IPS-18c (cell line): Measurements from ENCODE around the gene AGPS.

Experiments used
- H3K4me3 ChIP-seq: 2 replicates; pipeline ENCODE4 v1.7.0; 2013; ENCODE audit warnings: low read depth, mild to moderate bottlenecking, low read length, moderate library complexity; ENCODE audit not compliant: insufficient read depth
- H3K9me3 ChIP-seq: one replicate; pipeline ENCODE4 v1.6.1; 2013; ENCODE audit warnings: mild to moderate bottlenecking, low read length, moderate library complexity; ENCODE audit not compliant: control insufficient read depth, insufficient read depth

AGPS gene

DNA sequence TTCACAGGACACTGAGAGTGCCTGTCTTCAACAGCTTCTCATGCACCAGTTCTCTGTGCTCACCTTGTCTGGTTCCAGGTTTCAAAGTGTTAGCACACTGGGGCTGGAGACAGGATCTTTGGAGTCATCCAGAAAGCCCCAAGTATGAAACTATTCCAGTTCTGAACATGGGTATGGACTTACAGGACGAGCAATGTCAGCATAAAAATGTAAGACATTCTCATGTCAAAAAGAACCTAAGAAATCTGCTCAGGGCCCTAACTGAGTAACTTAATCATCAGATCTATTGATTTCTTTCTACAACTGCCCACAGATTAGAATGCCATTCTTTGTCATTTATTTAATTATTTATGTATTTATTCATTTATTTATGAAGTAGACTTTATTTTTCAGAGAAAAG, 184.5 kb downstream of the AGPS start:
- peaks cover 2% of the 10 kb centered on the region for H3K9me3 ChIP-seq
- H3K4me3 ChIP-seq, result no peak overlapping the region

- H3K9me3 ChIP-seq, result peaks cover 2% of the 10 kb centered on the region
- no peak overlapping the region for H3K4me3 ChIP-seq
Measured at GRCh38 chr2:177578454-177578853, 185.9 kb downstream of the AGPS start.

- Histone ChIP-seq H3K4me3 (no peak overlapping the region), H3K9me3 (peaks cover 2% of the 10 kb centered on the region)
Measured at GRCh38 chr2:177579486-177580036, 187.0 kb downstream of the AGPS start.

DNA sequence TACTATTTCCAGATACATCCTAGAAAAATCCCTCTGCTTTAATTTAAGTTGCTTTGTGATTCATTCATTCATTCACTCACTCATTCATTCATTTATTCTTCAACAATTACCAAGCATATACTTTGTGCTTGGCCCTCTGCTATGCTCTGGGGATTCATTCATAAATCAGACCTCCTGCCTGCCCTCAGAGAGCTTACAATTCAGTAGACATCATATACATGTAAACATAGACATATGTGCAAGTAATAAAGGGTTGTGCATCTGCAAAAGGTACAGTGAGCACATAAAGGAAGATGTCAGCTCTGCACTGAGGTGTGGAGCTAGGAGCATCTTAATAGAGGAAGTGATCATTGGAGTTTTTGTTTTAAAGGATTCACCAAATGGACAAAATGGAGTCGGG, 189.4 kb downstream of the AGPS start:
- no peak overlapping the region for H3K4me3 ChIP-seq
- peaks cover 2% of the 10 kb centered on the region for H3K9me3 ChIP-seq

GRCh38 chr2:177584030-177584692, 191.6 kb downstream of the AGPS start:
- H3K9me3 ChIP-seq, result peaks cover 2% of the 10 kb centered on the region

DNA sequence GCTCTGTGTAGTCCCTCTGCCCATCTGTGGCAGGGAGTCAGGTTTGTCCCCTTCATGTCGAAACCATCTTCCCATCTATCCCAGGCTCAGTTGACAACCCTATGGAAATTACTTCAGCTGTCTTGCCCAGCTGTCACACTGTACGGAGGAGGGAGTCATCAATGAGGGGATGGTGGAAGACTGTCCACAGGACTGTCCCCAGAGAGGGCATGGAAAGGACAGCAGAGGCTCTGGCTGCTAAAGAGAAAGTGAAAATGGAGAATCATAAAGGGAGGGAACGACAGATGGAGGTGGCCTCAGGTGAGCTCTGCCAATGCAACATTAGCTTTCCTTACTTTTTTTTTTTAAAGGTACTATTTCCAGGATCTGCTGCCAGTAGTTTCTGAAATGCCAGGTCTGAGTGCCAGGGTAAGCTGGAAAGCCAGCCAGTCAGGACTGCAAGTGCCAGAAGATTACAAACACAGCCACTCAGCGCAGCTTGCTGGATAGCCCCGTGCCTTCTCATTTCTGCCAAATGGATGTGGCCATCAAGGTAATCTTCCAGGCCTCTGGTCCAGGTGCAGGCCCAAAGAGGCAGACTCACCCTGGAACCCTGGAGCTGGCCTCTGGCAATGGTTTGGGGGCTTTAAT, 192.8 kb downstream of the AGPS start:
- no peak overlapping the region for H3K4me3 ChIP-seq
- peaks cover 2% of the 10 kb centered on the region for H3K9me3 ChIP-seq

More at GRCh38 chr2:177584030-177584692, 191.6 kb downstream of the AGPS start:
- no peak overlapping the region for H3K4me3 ChIP-seq

- Histone ChIP-seq H3K9me3 (no peaks in the 10 kb centered on the region), H3K4me3 (no peak overlapping the region)
Measured at GRCh38 chr2:177586154-177586553, 193.6 kb downstream of the AGPS start.

- H3K4me3 ChIP-seq, result no peak overlapping the region
- H3K9me3 ChIP-seq, result no peaks in the 10 kb centered on the region
Measured at GRCh38 chr2:177587371-177587770, 194.8 kb downstream of the AGPS start.

- no peak overlapping the region for H3K4me3 ChIP-seq
- no peaks in the 10 kb centered on the region for H3K9me3 ChIP-seq
Measured at GRCh38 chr2:177588671-177589070, 196.1 kb downstream of the AGPS start.

- Histone ChIP-seq H3K4me3 (no peak overlapping the region), H3K9me3 (no peaks in the 10 kb centered on the region)
Measured at GRCh38 chr2:177589186-177589585, 196.6 kb downstream of the AGPS start.

- Histone ChIP-seq H3K9me3 (no peaks in the 10 kb centered on the region), H3K4me3 (no peak overlapping the region)
Measured at GRCh38 chr2:177592397-177592796, 199.8 kb downstream of the AGPS start.

GRCh38 chr2:177592945-177593344, 200.4 kb downstream of the AGPS start:
- H3K4me3 ChIP-seq, result no peak overlapping the region
- no peaks in the 10 kb centered on the region for H3K9me3 ChIP-seq

DNA sequence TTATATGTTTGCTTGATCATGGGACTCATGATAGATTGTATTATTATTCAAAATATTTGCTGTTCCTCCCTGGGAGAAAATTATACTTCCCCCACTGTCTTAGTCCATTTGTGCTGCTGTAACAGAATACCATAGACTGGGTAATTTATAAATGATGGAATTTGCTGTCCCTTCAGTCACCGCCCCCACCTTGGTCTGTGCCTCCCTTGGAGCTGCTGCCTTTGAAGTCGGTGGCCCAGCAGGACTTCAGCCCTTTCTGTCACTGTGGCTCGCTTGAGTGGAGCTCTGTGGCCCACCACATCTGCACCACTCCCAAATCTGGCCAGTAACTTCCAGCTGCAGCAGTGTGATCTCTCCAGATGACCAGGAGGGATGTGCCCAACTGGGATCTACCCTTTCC, 200.8 kb downstream of the AGPS start:
- no peak overlapping the region for H3K4me3 ChIP-seq

More for the DNA sequence above, 200.8 kb downstream of the AGPS start:
- no peaks in the 10 kb centered on the region for H3K9me3 ChIP-seq
